HG03342 (cell line): ENCODE measurements around the gene MYO5B.

Source experiments
- ATAC-seq: cut with Tn5 transposase; IDR thresholded peaks from one replicate; pipeline ENCODE4 v1.9.1; 2021; ENCODE audit warnings: mild to moderate bottlenecking, moderate library complexity; ENCODE audit not compliant: unreplicated experiment

MYO5B gene

DNA sequence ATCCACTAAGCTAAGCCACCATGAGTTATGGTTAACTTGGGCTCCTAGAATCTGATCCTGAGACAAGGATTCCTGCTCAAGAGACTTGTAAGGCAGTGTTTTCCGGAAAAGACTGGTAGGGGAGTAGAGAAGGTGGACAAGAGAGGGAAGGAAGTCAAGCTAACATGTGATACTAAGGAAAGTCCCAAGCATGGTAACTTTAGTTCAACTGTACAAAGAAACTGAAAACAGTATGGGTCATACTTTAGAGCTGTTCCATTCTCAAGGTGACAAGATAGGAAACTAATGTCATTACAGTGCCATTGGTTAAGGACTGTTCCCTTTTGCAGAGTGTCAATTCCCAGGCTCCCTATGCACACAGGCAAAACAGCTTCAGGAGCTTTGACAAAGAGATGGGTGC is 5.8 kb downstream of the MYO5B start:
- ATAC-seq: peak; percentile 82

DNA sequence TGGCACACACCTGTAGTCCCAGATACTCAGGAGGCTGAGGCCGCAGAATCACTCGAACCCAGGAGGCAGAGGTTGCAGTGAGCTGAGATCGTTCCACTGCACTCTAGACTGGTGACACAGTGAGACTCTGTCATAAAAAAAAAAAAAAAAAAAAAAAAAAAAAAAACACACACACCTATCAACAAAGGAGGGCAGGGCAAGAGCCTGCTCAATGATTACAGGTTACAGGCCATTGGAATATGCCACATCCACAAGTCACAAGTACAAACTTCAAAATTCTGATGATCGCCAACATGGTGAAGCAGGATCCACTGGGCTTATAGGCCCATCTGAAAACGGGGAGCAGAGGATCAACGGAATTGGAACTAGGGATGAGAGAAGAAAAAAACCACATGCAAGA is 6.3 kb downstream of the MYO5B start:
- ATAC-seq: no peak

DNA sequence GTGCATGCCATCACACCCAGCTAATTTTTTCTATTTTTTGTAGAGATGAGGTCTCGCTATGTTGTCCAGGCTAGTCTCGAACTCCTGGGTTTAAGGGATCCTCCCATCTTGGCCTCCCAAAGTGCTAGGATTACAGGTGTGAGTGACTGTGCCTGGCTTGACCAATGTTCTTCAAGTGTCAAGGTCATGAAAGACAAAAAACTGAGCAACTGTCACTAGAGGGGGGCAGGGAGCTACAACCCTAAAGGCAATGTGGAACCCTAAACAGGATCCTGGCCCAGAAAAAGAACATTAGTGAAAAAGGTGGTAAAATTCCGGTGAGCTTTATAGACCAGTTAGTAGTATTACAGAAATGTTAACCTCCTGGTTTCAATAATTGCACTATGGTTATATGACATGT is 7.3 kb downstream of the MYO5B start:
- no peak for ATAC-seq

DNA sequence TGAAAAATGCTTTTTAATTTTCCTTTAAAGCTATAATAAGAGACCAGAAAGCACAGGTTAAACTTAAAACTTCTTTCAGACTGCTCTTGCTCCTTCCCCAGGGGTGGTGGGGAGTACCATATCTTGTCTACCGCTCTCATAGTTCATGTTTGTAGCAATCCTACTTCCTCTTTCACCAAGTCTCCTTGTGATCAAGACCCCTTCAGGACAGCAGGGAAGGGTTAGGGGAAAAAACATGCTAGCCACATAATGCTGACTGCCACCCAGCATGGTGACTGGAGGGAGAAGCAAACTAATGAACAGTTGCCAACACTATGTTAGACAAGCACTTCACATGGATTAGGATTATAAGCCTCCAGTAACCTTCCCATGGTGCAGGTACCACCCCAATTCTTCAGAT is 8.6 kb downstream of the MYO5B start:
- no peak for ATAC-seq

DNA sequence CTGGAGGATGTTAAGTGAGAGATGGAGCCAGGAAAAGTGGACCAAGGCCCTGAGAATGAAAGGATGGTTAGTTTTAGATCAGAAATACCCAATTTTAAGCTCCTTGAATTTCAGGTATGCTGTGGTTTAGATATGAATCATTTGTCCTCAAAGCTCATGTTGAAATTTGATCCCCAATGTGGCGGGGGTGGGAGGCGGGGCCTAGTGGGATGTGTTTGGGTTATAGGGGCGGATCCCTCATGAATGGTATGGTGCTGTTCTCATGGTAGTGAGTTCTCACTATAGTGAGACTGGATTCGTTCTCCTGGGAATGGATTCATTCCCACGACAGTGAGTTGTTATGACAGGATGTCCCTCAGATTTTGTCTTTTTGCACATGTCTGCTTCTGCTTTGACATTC is 11.4 kb downstream of the MYO5B start:
- no peak for ATAC-seq

DNA sequence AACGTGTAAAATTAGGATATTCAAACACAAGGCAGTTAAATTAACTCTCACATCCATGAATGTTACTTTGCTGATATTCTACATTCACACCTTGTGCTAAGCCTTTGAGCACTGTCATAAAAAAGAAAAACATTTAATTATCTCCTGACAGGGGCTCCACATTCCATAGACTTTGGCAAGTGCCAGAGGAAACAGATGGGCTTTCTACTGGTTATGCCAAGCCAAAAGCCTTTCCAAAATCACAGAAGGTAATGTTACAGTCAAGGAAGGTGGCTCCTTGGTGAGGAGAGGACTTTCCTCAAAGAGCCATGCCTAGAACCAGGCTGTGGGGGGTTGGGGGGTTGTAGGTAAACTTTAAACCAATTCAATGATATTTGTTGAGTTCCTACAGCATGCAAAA is 12.4 kb downstream of the MYO5B start:
- ATAC-seq: no peak

DNA sequence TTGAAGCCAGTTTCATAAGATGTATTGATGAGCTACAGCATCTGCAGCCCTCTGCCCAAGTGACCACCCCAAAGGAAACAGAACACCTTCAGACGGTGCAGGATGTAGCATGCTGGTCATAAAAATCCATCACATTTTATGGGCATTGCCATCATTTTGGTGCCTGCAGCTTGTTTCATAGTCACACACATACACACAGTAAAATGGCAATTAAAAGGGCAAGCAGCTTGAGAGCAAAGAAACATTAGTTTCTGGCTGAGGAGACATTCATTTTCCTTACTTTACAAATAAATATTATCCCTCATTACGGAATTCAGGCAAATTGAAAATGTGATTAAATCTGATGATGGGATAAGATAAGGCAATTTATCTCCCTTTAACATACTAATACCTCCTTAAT is 13.4 kb downstream of the MYO5B start:
- ATAC-seq: no peak

DNA sequence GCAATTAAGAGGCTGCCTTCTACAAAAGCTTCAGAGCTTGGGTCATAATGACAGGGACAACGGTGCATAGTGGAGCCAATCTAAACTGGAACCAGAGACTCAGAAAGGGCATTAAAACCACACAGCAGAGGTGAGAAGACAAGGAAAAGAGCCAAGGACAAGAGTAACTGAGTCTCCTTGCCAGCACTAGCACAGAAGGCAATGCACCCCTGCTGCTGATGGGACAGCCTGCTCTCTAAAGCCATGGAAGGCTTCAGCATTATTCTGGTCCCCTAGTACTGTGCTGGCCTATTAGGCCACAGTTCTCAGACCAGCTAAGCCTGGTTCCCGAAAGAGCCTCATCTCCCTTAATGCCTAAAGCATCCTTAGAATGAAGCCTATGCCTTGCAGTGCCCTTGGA is 15.5 kb downstream of the MYO5B start:
- no peak for ATAC-seq

DNA sequence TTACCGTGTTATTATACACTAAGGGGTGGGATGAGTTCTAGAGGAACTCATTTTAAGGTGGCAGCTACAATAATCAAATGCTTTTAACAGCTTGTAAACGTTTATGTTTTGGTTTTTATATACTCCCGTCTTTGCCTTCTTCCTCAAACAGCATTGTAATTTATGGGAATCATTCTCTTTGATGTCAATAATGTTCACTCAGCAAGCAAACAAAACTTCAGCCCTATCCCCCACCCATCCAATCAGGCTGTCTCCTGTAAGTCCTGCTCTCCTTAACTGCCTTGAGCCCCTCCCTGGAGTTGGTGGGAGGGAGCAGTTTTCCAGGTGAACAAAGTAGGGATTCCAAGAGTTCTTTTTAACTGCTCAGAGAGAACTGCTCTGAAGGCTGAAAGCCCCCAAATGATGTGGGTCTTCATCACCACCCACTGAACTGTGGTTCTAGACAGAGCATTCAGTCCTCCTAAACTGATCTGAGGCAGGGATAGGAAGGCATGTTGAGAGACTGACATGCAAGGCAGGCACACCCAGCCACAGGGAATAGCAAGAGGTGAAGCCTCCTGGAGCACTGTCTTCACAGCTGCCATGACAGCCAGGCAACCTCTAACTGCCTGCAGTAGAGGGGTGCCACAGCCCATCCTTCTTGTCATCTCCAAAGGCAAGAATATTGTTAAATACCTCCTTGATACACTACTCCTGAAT is 17.5 kb downstream of the MYO5B start:
- ATAC-seq: no peak

DNA sequence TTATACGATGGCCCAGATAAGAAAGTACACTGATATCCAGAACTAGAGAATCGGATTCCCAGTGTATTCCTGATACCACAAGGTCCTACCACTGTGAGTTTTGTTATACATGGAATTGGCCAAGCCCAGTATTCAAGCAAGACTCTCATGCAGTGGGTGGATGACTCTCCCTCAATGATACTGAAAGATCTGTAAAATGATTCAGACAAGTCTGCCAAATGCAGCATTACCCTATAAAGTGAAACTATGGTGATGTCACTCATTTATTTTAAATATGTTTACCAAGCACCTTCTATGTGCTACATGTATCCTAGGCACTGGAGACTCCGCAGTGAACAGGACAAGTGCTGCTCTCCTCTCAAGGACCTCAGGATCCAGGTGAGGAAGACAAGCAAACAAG is 22.6 kb downstream of the MYO5B start:
- no peak for ATAC-seq

DNA sequence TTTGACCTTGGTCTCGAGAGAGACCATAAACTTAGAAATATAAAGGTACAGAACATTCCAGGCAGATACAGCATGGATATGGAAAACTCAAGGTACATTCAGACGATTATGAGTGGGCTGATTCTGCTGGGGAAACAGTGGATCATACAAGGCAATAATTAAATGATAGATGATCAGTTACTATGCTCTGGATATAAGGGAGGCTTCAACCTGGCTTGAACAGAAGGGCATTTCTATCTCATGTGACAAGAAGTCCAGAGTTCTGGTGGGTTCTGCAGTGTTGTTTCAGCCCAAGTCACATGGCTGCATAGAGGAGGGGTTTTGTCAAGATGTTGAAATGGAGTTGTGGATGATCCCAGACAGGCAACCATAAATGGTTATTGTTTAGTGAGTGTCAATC is 23.5 kb downstream of the MYO5B start:
- no peak for ATAC-seq

DNA sequence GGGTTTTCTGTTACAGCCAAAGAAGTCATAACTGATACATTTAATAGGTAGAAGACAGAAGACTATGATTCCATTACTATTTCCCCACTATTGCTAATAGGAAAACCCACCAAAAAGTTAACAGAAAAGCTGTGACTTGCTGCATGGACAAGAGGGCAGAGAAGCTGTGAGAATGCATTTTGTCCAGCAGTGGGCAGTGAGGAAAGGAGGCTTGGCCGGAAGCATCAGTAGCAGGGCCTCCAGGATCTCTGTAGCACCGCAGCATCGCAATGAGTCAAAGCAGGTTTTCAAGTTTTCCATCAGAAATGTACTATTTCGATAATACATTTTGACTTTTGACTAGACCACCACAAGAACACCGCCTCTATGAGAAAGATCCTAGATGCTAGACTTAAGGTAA is 24.9 kb downstream of the MYO5B start:
- no peak for ATAC-seq

DNA sequence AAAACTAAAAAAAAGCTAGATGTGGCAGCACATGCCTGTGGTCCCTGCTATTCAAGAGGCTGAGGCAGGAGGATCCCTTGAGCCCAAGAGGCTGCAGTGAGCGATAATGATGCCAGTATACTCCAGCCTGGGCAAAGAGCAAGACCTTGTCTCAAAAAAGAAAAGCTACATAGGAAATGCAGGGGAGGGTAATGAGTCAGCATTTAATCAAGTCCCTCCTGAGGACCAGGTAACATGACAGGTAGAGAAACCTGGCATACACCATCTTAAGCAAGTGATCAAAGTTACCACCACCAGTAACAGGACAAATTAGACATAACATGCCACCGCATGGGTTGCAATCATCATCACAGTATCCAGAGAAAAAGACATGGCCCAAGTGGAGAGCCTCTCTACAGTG is 25.8 kb downstream of the MYO5B start:
- ATAC-seq: no peak

DNA sequence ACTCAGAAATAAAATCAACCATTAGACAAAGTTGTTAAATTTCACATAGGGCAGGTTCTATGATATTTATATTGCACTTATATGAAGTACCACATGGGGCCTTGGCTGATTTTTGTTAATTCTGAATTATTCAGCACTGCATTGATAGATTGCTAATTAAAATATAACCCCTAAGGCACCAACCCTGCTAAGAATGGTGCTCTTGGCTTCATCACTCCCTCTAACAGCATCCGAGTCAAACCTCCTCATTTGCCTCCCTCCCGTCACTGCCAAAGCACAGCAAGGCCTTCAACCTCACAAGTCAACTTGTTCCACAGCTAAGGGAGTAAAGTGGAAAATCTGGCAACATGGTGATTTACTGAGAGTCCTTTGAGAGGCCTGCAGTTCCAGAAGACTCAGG is 27.0 kb downstream of the MYO5B start:
- no peak for ATAC-seq

DNA sequence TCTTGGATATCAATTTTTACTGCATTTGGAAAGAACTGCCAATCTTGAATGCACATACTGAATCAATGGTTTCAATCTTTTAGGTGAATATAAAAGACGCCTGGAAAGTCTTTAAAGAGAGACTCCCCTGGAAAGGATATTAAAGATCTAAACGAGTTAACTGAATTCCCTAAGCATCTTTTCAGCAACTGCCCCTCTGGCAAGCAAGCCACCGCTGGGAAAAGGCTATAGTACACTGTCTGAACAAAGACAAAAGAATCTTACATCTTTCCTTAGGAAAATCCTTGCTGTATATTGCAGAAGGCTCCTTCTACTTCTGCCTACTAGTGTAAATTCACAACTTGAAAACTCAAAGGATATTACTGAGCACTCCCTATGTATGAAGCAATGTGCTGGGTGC is 28.0 kb downstream of the MYO5B start:
- ATAC-seq: no peak

DNA sequence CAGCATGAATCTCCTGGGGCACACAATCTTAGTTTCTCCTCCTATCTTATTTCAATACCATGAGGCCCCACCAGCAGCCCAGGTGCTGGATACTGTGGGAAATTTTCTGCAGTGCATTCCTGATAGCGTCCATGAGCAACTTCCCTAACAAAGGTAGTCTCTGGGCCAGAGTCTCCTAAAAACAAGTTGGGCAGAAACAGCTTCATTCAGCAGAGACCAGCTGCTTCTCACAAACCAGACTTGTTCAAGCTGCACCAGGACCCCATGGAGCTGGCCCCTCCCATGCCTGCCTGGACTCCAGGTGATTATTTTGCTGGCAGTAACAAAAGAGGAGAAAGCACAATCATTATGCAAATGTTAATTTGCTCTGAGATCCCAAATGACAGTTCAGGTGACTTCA is 31.4 kb downstream of the MYO5B start:
- ATAC-seq: no peak

DNA sequence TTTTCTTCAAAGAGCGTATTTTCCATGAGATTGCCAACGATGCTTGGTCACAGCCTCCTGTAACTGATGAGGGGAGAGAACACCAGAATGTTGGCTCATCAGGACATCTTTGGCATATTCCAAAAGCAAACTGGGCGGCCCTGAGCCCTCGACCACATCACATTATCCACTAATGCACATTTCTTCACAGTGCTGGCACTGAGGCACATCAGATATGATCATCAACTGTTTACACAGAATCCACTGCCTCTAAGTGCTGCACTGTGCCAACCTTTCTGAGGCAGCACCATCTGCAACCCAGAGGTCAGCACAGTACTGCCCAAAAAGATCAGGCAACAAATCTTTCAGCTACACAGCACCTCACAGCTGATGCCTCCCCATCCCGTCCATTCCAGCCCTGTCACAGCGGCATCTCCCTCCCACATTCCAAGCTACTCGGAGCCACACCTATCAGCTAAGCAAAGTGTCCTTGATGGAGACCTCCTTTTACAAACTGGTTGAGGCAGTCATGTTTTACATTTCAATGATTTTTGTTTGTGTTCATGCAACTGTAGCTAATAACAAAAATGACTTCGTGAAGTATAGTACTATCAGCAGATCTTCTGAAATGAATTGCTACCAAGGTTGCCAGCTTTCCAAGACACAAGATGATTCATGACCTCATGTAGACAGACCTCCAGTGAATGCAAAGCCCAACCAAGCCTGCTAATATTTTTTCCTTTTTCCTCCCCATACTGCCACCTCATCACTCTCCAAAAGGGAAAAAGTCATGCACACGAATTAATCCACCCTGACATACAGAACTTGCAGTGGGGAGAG is 32.3 kb downstream of the MYO5B start:
- no peak for ATAC-seq

DNA sequence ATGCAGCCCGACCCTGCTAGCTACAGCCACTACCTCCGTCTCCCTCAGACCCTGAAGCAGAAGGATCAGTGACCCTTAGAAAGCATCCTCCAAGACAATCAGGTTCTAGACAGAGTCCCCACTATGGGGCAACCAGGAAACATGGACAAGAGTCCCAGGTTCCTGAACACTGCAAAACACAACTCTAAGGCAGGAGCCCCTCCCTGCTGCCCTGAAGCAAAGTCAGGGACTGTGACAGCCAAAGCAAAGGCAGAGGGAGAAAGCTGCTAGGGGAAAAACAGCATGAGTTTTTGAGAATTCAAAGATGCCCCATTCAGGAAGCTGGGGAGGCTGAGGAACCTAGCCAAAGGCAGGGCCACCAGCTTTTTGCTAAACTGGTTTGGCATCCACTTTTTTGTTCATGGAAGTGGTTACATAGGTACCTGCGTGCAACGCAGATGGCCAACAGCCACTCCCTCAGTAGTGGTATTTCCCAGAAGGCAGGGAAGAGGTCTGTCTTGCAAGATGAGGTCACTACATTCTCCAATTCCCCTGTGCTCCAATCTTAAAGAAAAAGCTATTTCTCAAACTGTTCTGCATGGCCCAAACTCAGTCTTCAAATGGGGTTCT is 33.2 kb downstream of the MYO5B start:
- no peak for ATAC-seq

DNA sequence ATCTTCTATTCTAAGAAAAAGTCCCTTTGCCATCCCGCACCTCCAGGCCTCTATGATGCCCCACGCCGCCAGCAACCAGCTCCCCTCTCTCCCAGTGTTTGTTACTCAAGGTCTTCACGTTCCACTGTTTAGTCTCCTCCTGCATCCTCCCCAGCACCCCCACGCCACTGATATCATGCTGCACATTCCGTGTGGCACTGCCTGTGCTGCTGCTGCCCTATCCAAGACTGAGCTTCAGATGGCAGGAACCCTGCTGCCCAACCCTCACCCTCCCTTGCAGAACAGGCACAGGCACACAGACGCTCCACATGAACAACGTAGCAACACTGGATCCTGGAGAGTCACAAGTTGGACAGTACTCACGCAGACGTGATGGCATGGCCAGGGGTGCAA is 35.3 kb downstream of the MYO5B start:
- no peak for ATAC-seq

DNA sequence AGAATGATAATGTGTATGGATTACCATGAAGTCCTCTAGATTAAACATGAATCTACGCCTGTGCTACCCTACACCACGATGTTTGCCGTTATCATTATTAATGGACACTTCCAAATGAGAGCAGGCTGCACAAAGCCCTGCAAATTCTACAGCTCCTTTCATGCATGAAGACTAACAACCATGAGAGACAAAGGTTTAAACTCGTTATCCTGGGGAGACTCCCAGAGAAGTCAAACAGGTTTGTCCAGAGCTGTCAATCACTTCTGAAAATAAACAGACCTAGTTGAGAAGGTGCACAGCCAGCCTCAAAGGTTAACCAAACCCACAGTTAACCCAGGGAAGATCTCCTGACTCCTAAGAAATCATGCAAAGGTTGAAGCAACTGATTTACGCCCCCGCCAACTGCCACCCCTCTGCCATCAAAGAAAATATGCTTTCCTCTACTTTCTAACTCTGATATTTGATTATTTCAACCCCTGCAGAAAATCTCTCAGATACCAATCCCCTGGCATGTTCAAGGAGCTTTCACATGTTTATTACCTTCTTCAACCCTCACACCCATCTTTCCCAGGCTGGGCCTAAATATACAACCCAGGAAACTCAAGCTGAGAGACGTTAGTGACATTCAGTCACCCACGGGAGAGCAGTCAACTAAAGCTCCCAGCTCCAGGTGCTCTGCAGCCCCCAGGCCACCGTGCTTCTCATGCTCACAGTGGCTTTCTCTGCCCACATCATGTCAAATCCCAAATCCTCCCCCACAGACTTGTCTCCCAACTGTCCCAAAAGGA is 35.9 kb downstream of the MYO5B start:
- ATAC-seq: no peak

DNA sequence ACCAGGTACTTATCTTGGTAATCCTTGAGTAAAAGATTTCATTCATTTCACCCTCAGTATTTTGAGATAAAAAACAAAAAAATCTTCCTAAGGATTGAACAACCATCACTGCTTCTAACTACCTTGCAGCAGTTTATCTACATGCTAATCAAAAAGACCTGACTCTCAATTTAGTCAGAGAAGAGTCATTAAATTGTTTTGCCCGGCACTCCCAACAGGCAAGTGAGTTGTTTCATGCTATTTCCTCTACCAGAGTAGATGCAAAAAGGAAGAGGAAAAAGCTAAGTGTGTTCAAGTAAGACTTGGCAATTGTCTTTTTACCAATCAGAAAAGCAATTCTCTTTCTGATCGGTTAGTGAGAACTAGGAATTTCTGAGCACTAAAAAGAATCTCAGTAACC is 39.5 kb downstream of the MYO5B start:
- no peak for ATAC-seq
